ENCODE results near the gene CNTNAP2. TPM values are rescaled to one million over a fixed set of nuclear protein-coding genes. Genes with fewer than 3 reads are reported as not detected.

The CNTNAP2 gene
- total RNA-seq, 1 donor from 2014 or later: 0.27 TPM

- Mint-ChIP-seq H3K9me3 (ENCODE audit: low read depth) (peaks cover 11% of the 10 kb centered on the region), H3K4me3 (ENCODE audit: unreplicated experiment) (no peak overlapping the region), H3K4me1 (ENCODE audit: low read depth) (no peaks in the 10 kb centered on the region), H3K27ac (ENCODE audit: unreplicated experiment) (no peak overlapping the region), H3K27me3 (ENCODE audit: low read depth) (no peaks in the 10 kb centered on the region), H3K36me3 (ENCODE audit: low read depth) (peaks cover 2% of the 10 kb centered on the region)
- no peak for TF ChIP-seq CTCF (IDR thresholded peaks at IDR 0.05)
- DNase-seq (ENCODE audit: low spot score): no peak
These were observed 1159.5 kb downstream of the CNTNAP2 start for GRCh38 chr7:147276106-147276505.

- Mint-ChIP-seq H3K4me3 (ENCODE audit: unreplicated experiment) (no peak overlapping the region), H3K36me3 (ENCODE audit: low read depth) (peaks cover 2% of the 10 kb centered on the region), H3K9me3 (ENCODE audit: low read depth) (peaks cover 11% of the 10 kb centered on the region), H3K27me3 (ENCODE audit: low read depth) (no peaks in the 10 kb centered on the region), H3K27ac (ENCODE audit: unreplicated experiment) (no peak overlapping the region), H3K4me1 (ENCODE audit: low read depth) (no peaks in the 10 kb centered on the region)
- no peak for TF ChIP-seq CTCF (IDR thresholded peaks at IDR 0.05)
- DNase-seq (ENCODE audit: low spot score): no peak
These were observed 1160.3 kb downstream of the CNTNAP2 start for GRCh38 chr7:147276783-147277370.

GRCh38 chr7:147279514-147279913 is 1162.9 kb downstream of the CNTNAP2 start:
- Mint-ChIP-seq H3K27ac (ENCODE audit: unreplicated experiment) (no peak overlapping the region), H3K9me3 (ENCODE audit: low read depth) (peaks cover 6% of the 10 kb centered on the region), H3K4me3 (ENCODE audit: unreplicated experiment) (no peak overlapping the region), H3K27me3 (ENCODE audit: low read depth) (no peaks in the 10 kb centered on the region), H3K36me3 (ENCODE audit: low read depth) (peaks cover 2% of the 10 kb centered on the region), H3K4me1 (ENCODE audit: low read depth) (no peaks in the 10 kb centered on the region)
- DNase-seq (ENCODE audit: low spot score): no peak
- TF ChIP-seq CTCF (IDR thresholded peaks at IDR 0.05): no peak

- DNase-seq (ENCODE audit: low spot score): no peak
- H3K27me3 Mint-ChIP-seq (ENCODE audit: low read depth): no peaks in the 10 kb centered on the region
- no peak for TF ChIP-seq CTCF (IDR thresholded peaks at IDR 0.05)
- H3K4me3 Mint-ChIP-seq (ENCODE audit: unreplicated experiment): no peak overlapping the region
- no peak overlapping the region for H3K27ac Mint-ChIP-seq (ENCODE audit: unreplicated experiment)
- H3K36me3 Mint-ChIP-seq (ENCODE audit: low read depth): peaks cover 2% of the 10 kb centered on the region
- no peaks in the 10 kb centered on the region for H3K4me1 Mint-ChIP-seq (ENCODE audit: low read depth)
- H3K9me3 Mint-ChIP-seq (ENCODE audit: low read depth): peaks cover 3% of the 10 kb centered on the region
These were observed 1163.4 kb downstream of the CNTNAP2 start for GRCh38 chr7:147279964-147280374.

- no peak overlapping the region for H3K27ac Mint-ChIP-seq (ENCODE audit: unreplicated experiment)
- no peaks in the 10 kb centered on the region for H3K27me3 Mint-ChIP-seq (ENCODE audit: low read depth)
- H3K9me3 Mint-ChIP-seq (ENCODE audit: low read depth): no peaks in the 10 kb centered on the region
- no peak for DNase-seq (ENCODE audit: low spot score)
- no peak for TF ChIP-seq CTCF (IDR thresholded peaks at IDR 0.05)
- no peak overlapping the region for H3K4me3 Mint-ChIP-seq (ENCODE audit: unreplicated experiment)
- no peaks in the 10 kb centered on the region for H3K4me1 Mint-ChIP-seq (ENCODE audit: low read depth)
- no peaks in the 10 kb centered on the region for H3K36me3 Mint-ChIP-seq (ENCODE audit: low read depth)
These were observed 1165.6 kb downstream of the CNTNAP2 start for GRCh38 chr7:147282204-147282603.
